Measurements from ENCODE around the gene PPFIA2.

GRCh38 chr12:81530352-81530751, 228.8 kb downstream of the PPFIA2 start:
- TF ChIP-seq CTCF (conservative IDR thresholded peaks at IDR 0.05) = no peak
- TF ChIP-seq EZH2 (IDR thresholded peaks at IDR 0.05; ENCODE audit: low read depth) = no peak

Data from PC-9 (cell line).